Neural crest cell (in vitro differentiated cells): ENCODE results near the gene SLC6A12. TPM values are rescaled to one million over a fixed set of nuclear protein-coding genes. Genes with fewer than 3 reads are reported as not detected.

Experiments
- DNase-seq: peaks from one replicate; pipeline ENCODE4 v3.0.0; 2021; ENCODE audit warnings: low read depth, mixed read lengths, low spot score
- H3K27ac Mint-ChIP-seq: one replicate; pipeline ENCODE4 v1.8.0; 2021; ENCODE audit warnings: mild to moderate bottlenecking, mixed read lengths; ENCODE audit not compliant: unreplicated experiment
- H3K27me3 Mint-ChIP-seq: 2 replicates; pipeline ENCODE4 v1.8.0; 2021; ENCODE audit warnings: low read depth, mild to moderate bottlenecking, mixed read lengths
- H3K36me3 Mint-ChIP-seq: 2 replicates; pipeline ENCODE4 v1.8.0; 2021; ENCODE audit warnings: low read depth, mild to moderate bottlenecking, mixed read lengths
- H3K4me1 Mint-ChIP-seq: 2 replicates; pipeline ENCODE4 v1.8.0; 2021; ENCODE audit warnings: mixed read lengths
- H3K4me3 Mint-ChIP-seq: one replicate; pipeline ENCODE4 v1.8.0; 2021; ENCODE audit warnings: mild to moderate bottlenecking, mixed read lengths
- H3K9me3 Mint-ChIP-seq: 2 replicates; pipeline ENCODE4 v1.8.0; 2021; ENCODE audit warnings: mixed read lengths
- total RNA-seq: library from RNA; stranded (reverse); gene quantifications from 2 replicates; pipeline ENCODE4 v1.2.1, GENCODE V29; 2021
- TF ChIP-seq, protein P1 (sequence below): fragments of 200-600 bp; sonication (generic); conservative IDR thresholded peaks from 2 replicates; pipeline ENCODE4 v1.5.0; 2021; ENCODE audit warnings: antibody characterized with exemption, mild to moderate bottlenecking

SLC6A12 gene
- total RNA-seq, 1 donor from 2014 or later, result 0.47 TPM

- Mint-ChIP-seq H3K4me1 (peaks cover 11% of the 10 kb centered on the region), H3K36me3 (no peaks in the 10 kb centered on the region), H3K9me3 (no peaks in the 10 kb centered on the region), H3K27me3 (peaks cover 13% of the 10 kb centered on the region), H3K27ac (no peak overlapping the region), H3K4me3 (no peak overlapping the region)
- no peak for DNase-seq
- TF ChIP-seq, protein P1, sequence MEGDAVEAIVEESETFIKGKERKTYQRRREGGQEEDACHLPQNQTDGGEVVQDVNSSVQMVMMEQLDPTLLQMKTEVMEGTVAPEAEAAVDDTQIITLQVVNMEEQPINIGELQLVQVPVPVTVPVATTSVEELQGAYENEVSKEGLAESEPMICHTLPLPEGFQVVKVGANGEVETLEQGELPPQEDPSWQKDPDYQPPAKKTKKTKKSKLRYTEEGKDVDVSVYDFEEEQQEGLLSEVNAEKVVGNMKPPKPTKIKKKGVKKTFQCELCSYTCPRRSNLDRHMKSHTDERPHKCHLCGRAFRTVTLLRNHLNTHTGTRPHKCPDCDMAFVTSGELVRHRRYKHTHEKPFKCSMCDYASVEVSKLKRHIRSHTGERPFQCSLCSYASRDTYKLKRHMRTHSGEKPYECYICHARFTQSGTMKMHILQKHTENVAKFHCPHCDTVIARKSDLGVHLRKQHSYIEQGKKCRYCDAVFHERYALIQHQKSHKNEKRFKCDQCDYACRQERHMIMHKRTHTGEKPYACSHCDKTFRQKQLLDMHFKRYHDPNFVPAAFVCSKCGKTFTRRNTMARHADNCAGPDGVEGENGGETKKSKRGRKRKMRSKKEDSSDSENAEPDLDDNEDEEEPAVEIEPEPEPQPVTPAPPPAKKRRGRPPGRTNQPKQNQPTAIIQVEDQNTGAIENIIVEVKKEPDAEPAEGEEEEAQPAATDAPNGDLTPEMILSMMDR, result no peak
Measured at GRCh38 chr12:184811-185575, 29.0 kb downstream of the SLC6A12 start.

DNA sequence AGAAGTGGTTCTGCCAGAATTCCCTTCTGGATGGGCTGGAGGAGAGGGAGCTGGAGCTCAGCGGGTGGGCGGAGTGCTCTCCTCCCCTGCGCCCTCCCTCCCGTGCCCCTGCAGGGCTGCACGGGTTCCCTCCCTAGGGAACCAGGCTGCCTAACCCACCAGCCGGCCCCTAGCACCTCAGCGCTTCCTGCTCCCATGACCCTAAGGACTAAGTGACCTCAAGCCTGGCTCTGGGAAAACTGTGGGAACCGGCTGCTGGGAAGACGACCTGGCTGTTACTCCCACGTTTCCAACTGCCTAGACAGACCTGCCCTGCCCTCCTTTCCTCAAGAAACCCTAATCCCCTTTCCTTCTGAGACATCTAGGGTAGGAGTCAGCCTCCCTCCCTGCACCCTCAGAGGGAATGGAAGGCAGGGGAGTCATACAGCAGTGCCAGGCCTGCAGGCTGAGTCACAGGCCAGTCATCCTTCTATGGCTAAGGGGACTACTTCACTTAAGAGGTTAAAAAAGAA lies 31.5 kb downstream of the SLC6A12 start:
- no peak for DNase-seq
- H3K27me3 Mint-ChIP-seq, result peaks cover 3% of the 10 kb centered on the region
- H3K4me3 Mint-ChIP-seq, result no peak overlapping the region
- TF ChIP-seq, protein P1, result no peak
- no peaks in the 10 kb centered on the region for H3K36me3 Mint-ChIP-seq
- no peaks in the 10 kb centered on the region for H3K9me3 Mint-ChIP-seq
- H3K27ac Mint-ChIP-seq, result no peak overlapping the region
- H3K4me1 Mint-ChIP-seq, result peaks cover 7% of the 10 kb centered on the region

DNA sequence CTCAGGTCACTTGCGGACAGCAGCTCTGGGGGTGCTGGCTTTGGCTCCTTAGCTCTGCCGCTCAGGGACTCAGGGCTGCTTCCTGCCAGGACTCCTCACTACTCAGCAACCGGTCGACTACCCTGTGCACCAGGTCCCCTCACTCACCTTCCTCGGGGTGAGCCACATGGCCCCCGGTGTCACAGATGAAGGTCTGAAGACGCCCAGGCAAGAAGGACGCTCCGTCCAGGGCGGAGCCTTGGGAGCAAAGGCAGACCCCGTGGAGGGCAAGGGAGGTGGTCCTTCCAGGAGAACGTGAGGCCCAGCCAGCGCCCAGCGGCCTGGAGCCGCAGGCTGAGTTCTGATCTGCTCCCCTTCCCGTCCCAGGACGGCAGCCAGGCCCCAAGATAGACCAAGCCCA lies 32.0 kb downstream of the SLC6A12 start:
- TF ChIP-seq, protein P1, result no peak
- no peak for DNase-seq
- Mint-ChIP-seq H3K27ac (no peak overlapping the region), H3K4me3 (no peak overlapping the region), H3K4me1 (peaks cover 7% of the 10 kb centered on the region), H3K27me3 (no peaks in the 10 kb centered on the region), H3K9me3 (no peaks in the 10 kb centered on the region), H3K36me3 (no peaks in the 10 kb centered on the region)

GRCh38 chr12:180445-180844 lies 33.5 kb downstream of the SLC6A12 start:
- peaks cover 13% of the 10 kb centered on the region for H3K4me1 Mint-ChIP-seq
- H3K36me3 Mint-ChIP-seq, result no peaks in the 10 kb centered on the region
- H3K4me3 Mint-ChIP-seq, result no peak overlapping the region
- no peak overlapping the region for H3K27ac Mint-ChIP-seq
- no peaks in the 10 kb centered on the region for H3K27me3 Mint-ChIP-seq
- DNase-seq, result no peak
- TF ChIP-seq, protein P1, result no peak
- no peaks in the 10 kb centered on the region for H3K9me3 Mint-ChIP-seq

DNA sequence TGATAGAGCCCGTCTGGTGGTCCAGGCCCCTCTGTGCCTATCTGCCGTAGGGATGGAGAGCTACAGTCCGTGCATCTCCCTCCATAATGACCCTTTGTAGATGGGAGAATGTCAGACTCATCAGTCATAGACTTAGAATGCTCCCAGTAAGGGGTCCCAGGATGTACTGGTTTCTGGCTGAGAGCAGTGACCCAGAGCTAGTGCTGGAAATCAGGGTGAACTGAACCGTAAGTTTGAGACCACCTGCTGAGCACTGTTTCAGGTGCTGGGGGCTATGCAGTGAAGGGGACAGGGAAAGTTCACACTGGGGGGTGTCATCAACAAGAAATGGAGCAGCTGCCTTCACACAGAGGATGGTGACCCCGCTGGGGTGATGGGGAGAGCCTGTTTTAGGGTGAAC lies 34.1 kb downstream of the SLC6A12 start:
- H3K4me1 Mint-ChIP-seq, result peaks cover 13% of the 10 kb centered on the region
- TF ChIP-seq, protein P1, result no peak
- H3K27ac Mint-ChIP-seq, result no peak overlapping the region
- no peaks in the 10 kb centered on the region for H3K9me3 Mint-ChIP-seq
- H3K36me3 Mint-ChIP-seq, result no peaks in the 10 kb centered on the region
- H3K27me3 Mint-ChIP-seq, result no peaks in the 10 kb centered on the region
- no peak overlapping the region for H3K4me3 Mint-ChIP-seq
- no peak for DNase-seq
